Gastroesophageal sphincter (tissue), 4 donors: ENCODE data around the gene GNG14. TPM values are rescaled to one million over a fixed set of nuclear protein-coding genes. Genes with fewer than 3 reads are reported as not detected.
A peak's percentile ranks its signal among the peaks of the same experiment; 100 is the strongest.

Experiments
- ATAC-seq: fragments of 150-250 bp; one replicate; pipeline ENCODE4 v1.9.1; 2016; ENCODE audit warnings: mild to moderate bottlenecking, moderate library complexity
- H3K27ac ChIP-seq, 4 donors: fragments of 200-600 bp; sonication (generic) in 3 of 4; 1 replicate in 3 of 4; 2 replicates in 1 of 4; pipeline ENCODE4 v1.5.1; 2016 to 2019
- H3K27me3 ChIP-seq: fragments of 200-600 bp; sonication (generic); one replicate; pipeline ENCODE4 v1.5.1; 2019
- H3K36me3 ChIP-seq, 2 donors: fragments of 200-600 bp; sonication (generic); one replicate each; pipeline ENCODE4 v1.5.1; 2019; ENCODE audit warnings: control low read depth in 1 of 2
- H3K4me1 ChIP-seq, 3 donors: fragments of 200-600 bp; sonication (generic); 1 replicate in 2 of 3; 2 replicates in 1 of 3; pipeline ENCODE4 v1.5.1; 2016 to 2019; ENCODE audit warnings: control low read depth in 2 of 3
- H3K4me3 ChIP-seq, 2 donors: fragments of 200-600 bp; sonication (generic); one replicate each; pipeline ENCODE4 v1.5.1; 2019; ENCODE audit warnings: mild to moderate bottlenecking in 1 of 2, moderate library complexity in 1 of 2
- H3K9me3 ChIP-seq, 3 donors: fragments of 200-600 bp; sonication (generic); one replicate each; pipeline ENCODE4 v1.5.1; 2017 to 2019; ENCODE audit warnings: control low read depth in 2 of 3
- CTCF ChIP-seq, 4 experiments: fragments of 200-600 bp in 2 of 4; fragments of 450-650 bp in 2 of 4; sonication (generic) in 1 of 4; IDR thresholded peaks; one replicate each; pipeline ENCODE4 v1.5.1; 2017 to 2019; ENCODE audit warnings: antibody characterized with exemption in 4 of 4, mild to moderate bottlenecking in 2 of 4, moderate library complexity in 2 of 4
- EP300 ChIP-seq: sonication (generic); formaldehyde crosslinking; IDR thresholded peaks from one replicate; pipeline ENCODE4 v1.6.1; 2017; ENCODE audit warnings: antibody characterized with exemption, mild to moderate bottlenecking
- POLR2A ChIP-seq, 2 donors: fragments of 450-650 bp; IDR thresholded peaks; one replicate each; pipeline ENCODE4 v1.6.1; 2017; ENCODE audit warnings: antibody characterized with exemption in 2 of 2, mild to moderate bottlenecking in 2 of 2, moderate library complexity in 1 of 2
- POLR2AphosphoS5 ChIP-seq: sonication (generic); formaldehyde crosslinking; IDR thresholded peaks from one replicate; pipeline ENCODE4 v1.6.1; 2017; ENCODE audit warnings: antibody characterized with exemption
- WGBS, 2 donors: methylation state at CpG; one replicate each; pipeline ENCODE4 v1.1.5; 2018; ENCODE audit warnings: low coverage in 1 of 2; 5-methylcytosine and 5-hydroxymethylcytosine counted together
- total RNA-seq, 4 donors: library from RNA; depleted of rRNA; stranded (reverse); fragments of >200 nt; gene quantifications; one replicate each; pipeline ENCODE4 v1.1.0, GENCODE V29; 2016

GNG14 gene
- total RNA-seq, 4 donors from 2014 or later = not detected

- Histone ChIP-seq H3K27ac (no peak overlapping the region), H3K27me3 (no peaks in the 10 kb centered on the region), H3K4me3 (no peak overlapping the region), H3K36me3 (peaks cover 0 to 8% of the 10 kb centered on the region in 2 donors), H3K9me3 (no peaks in the 10 kb centered on the region), H3K4me1 (peaks cover 0 to 24% (median 10%) of the 10 kb centered on the region in 3 donors)
- no peak for ATAC-seq
- TF ChIP-seq CTCF (IDR thresholded peaks at IDR 0.05) (no peak), POLR2AphosphoS5 (no peak), POLR2A (IDR thresholded peaks at IDR 0.05) (no peak), EP300 (no peak)
- WGBS, 2 donors = 90% methylated on average over 2 of the region's 5 CpGs; no CpG with 5 or more reads in 1 of the 2 donors
Measured at GRCh38 chr19:12692960-12693359, 5.2 kb downstream of the GNG14 start.

GRCh38 chr19:12694641-12695040, 6.8 kb downstream of the GNG14 start:
- H3K4me1 ChIP-seq = peaks cover 0 to 24% (median 10%) of the 10 kb centered on the region in 3 donors
- H3K9me3 ChIP-seq = no peaks in the 10 kb centered on the region
- WGBS, 2 donors = 100% methylated on average over 1 to 2 of the region's 16 CpGs
- no peak for ATAC-seq
- H3K4me3 ChIP-seq = no peak overlapping the region
- no peak overlapping the region for H3K27ac ChIP-seq
- H3K36me3 ChIP-seq = peaks cover 0 to 19% of the 10 kb centered on the region in 2 donors
- no peaks in the 10 kb centered on the region for H3K27me3 ChIP-seq
- TF ChIP-seq EP300 (no peak), POLR2A (IDR thresholded peaks at IDR 0.05) (no peak), CTCF (IDR thresholded peaks at IDR 0.05) (no peak), POLR2AphosphoS5 (no peak)

GRCh38 chr19:12695096-12695495, 7.3 kb downstream of the GNG14 start:
- no peaks in the 10 kb centered on the region for H3K27me3 ChIP-seq
- peaks cover 0 to 22% of the 10 kb centered on the region in 2 donors for H3K36me3 ChIP-seq
- no peak overlapping the region for H3K27ac ChIP-seq
- TF ChIP-seq POLR2A (IDR thresholded peaks at IDR 0.05) (no peak), CTCF (IDR thresholded peaks at IDR 0.05) (no peak), EP300 (no peak), POLR2AphosphoS5 (no peak)
- no peak overlapping the region for H3K4me3 ChIP-seq
- ATAC-seq = no peak
- WGBS, 2 donors = 60% methylated on average over 1 of the region's 2 CpGs; no CpG with 5 or more reads in 1 of the 2 donors
- no peaks in the 10 kb centered on the region for H3K9me3 ChIP-seq
- H3K4me1 ChIP-seq = peaks cover 0 to 24% (median 10%) of the 10 kb centered on the region in 3 donors

- no peaks in the 10 kb centered on the region for H3K9me3 ChIP-seq
- H3K27ac ChIP-seq = no peak overlapping the region
- WGBS, 2 donors = no CpG with 5 or more reads among the region's 1 CpG
- peaks cover 0 to 26% of the 10 kb centered on the region in 2 donors for H3K36me3 ChIP-seq
- H3K4me1 ChIP-seq = peaks cover 0 to 24% (median 10%) of the 10 kb centered on the region in 3 donors
- H3K4me3 ChIP-seq = peak overlapping the region; percentile 67 to 90
- TF ChIP-seq POLR2A (IDR thresholded peaks at IDR 0.05) = no peak
- TF ChIP-seq CTCF (IDR thresholded peaks at IDR 0.05) = no peak
- no peak for TF ChIP-seq EP300
- no peak for TF ChIP-seq POLR2AphosphoS5
- no peak for ATAC-seq
- no peaks in the 10 kb centered on the region for H3K27me3 ChIP-seq
Measured at GRCh38 chr19:12695514-12695913, 7.7 kb downstream of the GNG14 start.

GRCh38 chr19:12695997-12696365, 8.2 kb downstream of the GNG14 start:
- Histone ChIP-seq H3K4me3 (peak overlapping the region; percentile 67 to 90), H3K4me1 (peaks cover 0 to 24% (median 10%) of the 10 kb centered on the region in 3 donors), H3K27me3 (no peaks in the 10 kb centered on the region), H3K27ac (peak overlapping the region in 3 of 4 donors; percentile 86 to 93 (median 89)), H3K9me3 (no peaks in the 10 kb centered on the region), H3K36me3 (peaks cover 0 to 30% of the 10 kb centered on the region in 2 donors)
- ATAC-seq = peak; percentile 2
- TF ChIP-seq POLR2AphosphoS5 (no peak), CTCF (IDR thresholded peaks at IDR 0.05) (no peak), POLR2A (IDR thresholded peaks at IDR 0.05) (no peak), EP300 (no peak)
- no CpG with 5 or more reads among the region's 36 CpGs for WGBS, 2 donors
